Activated T-helper 9 cell treated with anti-CD3 and anti-CD28 coated beads, Interleukin-2, amount 50 U/mL, for 16 hours (primary cell): ENCODE measurements around the gene MCM9.
A peak's percentile ranks its signal among the peaks of the same experiment; 100 is the strongest.
"Not testable (repeated sequence)": the region's sequence is repeated elsewhere in the genome, so short reads cannot be mapped to it uniquely, and the experiment has no call there.

ENCODE experiments used
- DNase-seq: peaks from one replicate; pipeline ENCODE4 v3.0.0-alpha.2; 2020; ENCODE audit warnings: low read depth

The MCM9 gene

GRCh38 chr6:118893064-118893806 is 41.7 kb downstream of the MCM9 start:
- DNase-seq = peak; percentile 9

- no peak for DNase-seq
Measured at GRCh38 chr6:118892355-118892991, 42.5 kb downstream of the MCM9 start.

- no peak for DNase-seq
Measured at GRCh38 chr6:118890997-118891790, 43.8 kb downstream of the MCM9 start.

GRCh38 chr6:118889163-118889562 is 45.8 kb downstream of the MCM9 start:
- no peak for DNase-seq

GRCh38 chr6:118886641-118887040 is 48.3 kb downstream of the MCM9 start:
- DNase-seq = no peak

GRCh38 chr6:118882314-118882905 is 52.5 kb downstream of the MCM9 start:
- no peak for DNase-seq

GRCh38 chr6:118881440-118882313 is 53.3 kb downstream of the MCM9 start:
- no peak for DNase-seq

GRCh38 chr6:118877806-118878205 is 57.2 kb downstream of the MCM9 start:
- DNase-seq = no peak

- DNase-seq = no peak
Measured at GRCh38 chr6:118876814-118877213, 58.1 kb downstream of the MCM9 start.

- no peak for DNase-seq
Measured at GRCh38 chr6:118876198-118876597, 58.8 kb downstream of the MCM9 start.

- no peak for DNase-seq
Measured at GRCh38 chr6:118875672-118876071, 59.3 kb downstream of the MCM9 start.

- no peak for DNase-seq
Measured at GRCh38 chr6:118873239-118873638, 61.7 kb downstream of the MCM9 start.

GRCh38 chr6:118872726-118873125 is 62.2 kb downstream of the MCM9 start:
- DNase-seq = no peak

GRCh38 chr6:118872318-118872717 is 62.6 kb downstream of the MCM9 start:
- no peak for DNase-seq

GRCh38 chr6:118871331-118871730 is 63.6 kb downstream of the MCM9 start:
- DNase-seq = no peak

GRCh38 chr6:118869894-118870589 is 64.9 kb downstream of the MCM9 start:
- DNase-seq = no peak

- DNase-seq = no peak
Measured at GRCh38 chr6:118869350-118869749, 65.6 kb downstream of the MCM9 start.

- not testable (repeated sequence) for DNase-seq
Measured at GRCh38 chr6:118868901-118869300, 66.1 kb downstream of the MCM9 start.

- DNase-seq = no peak
Measured at GRCh38 chr6:118867181-118867580, 67.8 kb downstream of the MCM9 start.

- no peak for DNase-seq
Measured at GRCh38 chr6:118865100-118865391, 69.9 kb downstream of the MCM9 start.
